Measurements from ENCODE around the gene C2orf81.
"Not testable (repeated sequence)": the region's sequence is repeated elsewhere in the genome, so short reads cannot be mapped to it uniquely, and the experiment has no call there.

Gene C2orf81

GRCh38 chr2:74423231-74424095 lies 2.0 kb upstream of the C2orf81 start:
- no peak for DNase-seq (ENCODE audit: low spot score)

GRCh38 chr2:74420443-74421103 lies 846 bp downstream of the C2orf81 start:
- not testable (repeated sequence) for DNase-seq (ENCODE audit: low spot score)

DNA sequence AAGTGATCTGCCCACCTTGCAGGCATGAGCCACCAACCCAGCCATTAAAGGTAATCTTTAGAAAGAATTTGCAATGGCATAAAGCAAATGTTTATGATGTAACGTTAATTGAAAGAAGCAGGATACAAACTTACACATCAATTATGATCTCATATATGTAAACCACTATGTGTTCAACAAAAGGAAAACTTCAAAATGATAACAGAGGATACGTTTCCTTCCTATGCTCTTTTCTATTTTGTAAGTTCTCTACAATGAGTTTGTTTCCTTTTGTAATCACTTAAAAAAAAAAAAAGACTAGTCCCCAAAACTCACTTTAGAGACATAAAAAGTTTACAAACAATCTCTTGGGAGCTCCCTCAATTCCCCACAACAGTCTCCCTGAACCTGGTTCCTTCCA lies 1.4 kb downstream of the C2orf81 start:
- no peak for DNase-seq (ENCODE audit: low spot score)

GRCh38 chr2:74419345-74419744 lies 2.1 kb downstream of the C2orf81 start:
- no peak for DNase-seq (ENCODE audit: low spot score)

GRCh38 chr2:74418312-74418711 lies 3.1 kb downstream of the C2orf81 start:
- DNase-seq (ENCODE audit: low spot score), result no peak

DNA sequence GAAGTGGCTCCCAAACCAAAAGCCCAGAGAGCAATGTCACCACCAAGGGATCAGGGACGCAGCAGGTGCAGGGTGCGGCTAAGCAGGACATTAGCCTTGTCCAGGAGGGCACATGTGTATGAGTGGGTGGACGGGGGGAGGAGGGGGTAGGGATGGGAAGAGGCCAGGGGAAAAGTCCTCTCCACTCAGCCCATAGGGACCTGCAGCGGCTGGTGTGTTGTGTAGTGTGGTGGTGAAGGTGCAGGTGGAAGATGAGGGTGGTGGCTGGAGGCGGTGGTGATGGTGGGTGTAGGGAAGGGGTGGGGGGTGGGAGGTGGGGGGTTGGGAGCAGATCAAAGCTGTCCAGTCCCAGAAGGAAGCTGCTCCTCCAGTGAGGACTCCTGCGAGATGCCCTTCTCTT lies 3.7 kb downstream of the C2orf81 start:
- no peak for DNase-seq (ENCODE audit: low spot score)

DNA sequence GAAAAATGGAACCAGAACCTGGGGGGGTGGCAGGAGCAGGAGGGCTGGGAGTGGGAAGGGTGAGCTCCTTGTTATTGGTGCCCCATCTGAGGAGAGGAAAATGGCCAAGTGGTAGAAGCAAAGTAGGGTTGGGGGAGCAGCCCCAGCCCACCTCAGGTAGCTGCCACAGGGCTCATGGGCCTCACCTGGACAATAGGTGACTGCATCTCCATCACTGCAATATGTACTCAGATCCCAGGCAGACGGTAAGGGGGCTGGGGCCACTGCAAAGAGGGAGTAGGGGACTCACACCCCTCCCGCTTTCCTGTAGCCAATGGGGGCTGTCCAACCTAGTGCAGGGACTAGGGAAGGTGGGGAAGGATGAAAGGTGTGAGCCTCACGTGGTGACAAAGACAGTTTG lies 4.2 kb downstream of the C2orf81 start:
- DNase-seq (ENCODE audit: low spot score), result no peak

GRCh38 chr2:74416778-74417177 lies 4.6 kb downstream of the C2orf81 start:
- DNase-seq (ENCODE audit: low spot score), result no peak

- no peak for DNase-seq (ENCODE audit: low spot score)
These were observed 5.5 kb downstream of the C2orf81 start for GRCh38 chr2:74415762-74416395.

GRCh38 chr2:74414881-74415761 lies 6.3 kb downstream of the C2orf81 start:
- DNase-seq (ENCODE audit: low spot score), result peak; percentile 59

GRCh38 chr2:74414441-74414840 lies 7.0 kb downstream of the C2orf81 start:
- DNase-seq (ENCODE audit: low spot score), result no peak

GRCh38 chr2:74413001-74413698 lies 8.3 kb downstream of the C2orf81 start:
- no peak for DNase-seq (ENCODE audit: low spot score)

DNA sequence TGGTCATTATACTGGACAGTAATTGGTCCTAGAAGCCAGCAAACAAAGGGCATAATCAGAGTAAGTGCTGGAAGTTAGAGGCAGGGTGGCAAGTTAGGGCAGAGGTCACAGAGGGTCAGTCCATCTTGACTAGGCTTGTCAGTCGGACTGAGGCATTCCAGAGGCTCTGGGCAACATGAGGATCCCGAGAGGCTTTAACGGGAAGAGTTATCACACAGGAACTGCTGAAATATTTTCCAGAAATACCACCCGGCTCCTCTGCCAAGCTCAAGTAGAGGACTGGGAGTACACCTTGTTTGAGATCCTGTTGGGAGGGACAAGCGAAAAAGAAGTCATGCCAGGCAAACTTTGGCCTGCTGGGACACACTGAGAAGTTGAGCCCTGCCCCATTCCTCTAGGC lies 13.7 kb downstream of the C2orf81 start:
- DNase-seq (ENCODE audit: low spot score), result no peak

DNA sequence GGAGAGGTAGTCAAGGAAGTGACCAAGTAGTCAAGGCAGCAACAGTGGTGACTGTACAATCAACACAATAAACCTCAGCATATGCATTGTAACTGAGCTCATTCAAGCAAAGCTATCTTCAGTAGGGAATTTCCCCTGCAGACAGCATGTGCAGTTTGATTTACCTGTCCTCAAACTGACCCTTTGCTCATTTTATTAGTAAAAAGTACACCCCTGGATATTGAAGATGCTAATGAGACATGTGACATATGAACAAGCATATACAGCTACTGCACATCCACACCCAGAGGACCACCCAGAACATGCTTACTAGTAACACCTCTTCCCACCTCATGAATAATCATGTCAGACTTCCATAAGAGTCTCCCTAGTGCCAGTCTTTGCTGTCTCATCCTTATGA lies 15.4 kb downstream of the C2orf81 start:
- DNase-seq (ENCODE audit: low spot score), result no peak

DNA sequence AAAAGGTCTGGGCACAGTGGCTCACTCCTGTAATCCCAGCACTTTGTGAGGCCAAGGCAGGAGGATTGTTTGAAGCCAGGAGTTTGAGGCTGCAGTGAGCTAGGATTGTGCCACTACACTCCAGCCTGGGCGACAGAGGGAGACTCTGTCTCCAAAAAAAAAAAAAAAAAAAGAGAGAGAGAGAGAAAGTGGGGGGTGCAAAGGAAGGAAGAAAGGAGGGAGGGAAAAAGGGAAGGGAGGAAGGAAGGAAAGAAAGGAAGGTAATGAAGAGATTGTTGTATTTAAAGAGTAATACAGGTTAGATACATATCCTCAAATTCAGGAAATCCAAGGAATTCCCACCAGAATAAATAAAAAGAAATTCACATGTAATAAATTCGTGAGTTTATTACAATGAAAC lies 19.5 kb downstream of the C2orf81 start:
- no peak for DNase-seq (ENCODE audit: low spot score)

GRCh38 chr2:74399785-74400184 lies 21.6 kb downstream of the C2orf81 start:
- peak; percentile 52 for DNase-seq (ENCODE audit: low spot score)

DNA sequence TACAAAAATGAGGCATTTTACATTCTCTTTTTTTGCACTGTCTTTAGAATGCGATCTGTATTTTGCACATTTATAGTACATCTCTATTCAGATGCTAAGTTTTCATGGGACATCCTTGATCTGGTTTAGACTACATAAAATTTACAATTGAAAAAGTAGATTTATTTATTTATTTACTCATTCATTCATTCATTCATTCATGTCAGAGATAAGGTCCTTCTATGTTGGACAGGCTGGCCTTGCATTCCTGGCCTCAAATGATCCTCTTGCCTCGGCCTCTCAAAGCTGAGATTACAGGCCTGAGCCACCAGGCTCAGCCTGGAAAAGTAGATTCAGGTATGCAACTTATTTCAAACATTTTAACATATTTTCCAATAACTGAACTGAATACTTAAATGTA lies 25.3 kb downstream of the C2orf81 start:
- DNase-seq (ENCODE audit: low spot score), result no peak

- DNase-seq (ENCODE audit: low spot score), result no peak
These were observed 27.9 kb downstream of the C2orf81 start for GRCh38 chr2:74393525-74393924.

DNA sequence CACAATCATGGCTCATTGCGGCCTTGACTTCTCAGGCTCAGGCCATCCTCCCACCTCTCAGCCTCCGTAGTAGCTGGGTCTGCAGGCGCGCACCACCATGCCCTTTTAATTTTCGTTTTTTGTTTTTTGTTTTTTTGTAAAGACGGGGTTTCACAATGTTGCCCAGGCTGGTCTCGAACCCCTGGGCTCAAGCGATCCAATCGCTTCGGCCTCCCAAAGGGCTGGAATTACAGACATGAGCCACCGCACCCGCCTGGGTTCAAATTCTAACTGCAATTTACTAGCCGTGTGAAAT lies 29.0 kb downstream of the C2orf81 start:
- DNase-seq (ENCODE audit: low spot score), result no peak

DNA sequence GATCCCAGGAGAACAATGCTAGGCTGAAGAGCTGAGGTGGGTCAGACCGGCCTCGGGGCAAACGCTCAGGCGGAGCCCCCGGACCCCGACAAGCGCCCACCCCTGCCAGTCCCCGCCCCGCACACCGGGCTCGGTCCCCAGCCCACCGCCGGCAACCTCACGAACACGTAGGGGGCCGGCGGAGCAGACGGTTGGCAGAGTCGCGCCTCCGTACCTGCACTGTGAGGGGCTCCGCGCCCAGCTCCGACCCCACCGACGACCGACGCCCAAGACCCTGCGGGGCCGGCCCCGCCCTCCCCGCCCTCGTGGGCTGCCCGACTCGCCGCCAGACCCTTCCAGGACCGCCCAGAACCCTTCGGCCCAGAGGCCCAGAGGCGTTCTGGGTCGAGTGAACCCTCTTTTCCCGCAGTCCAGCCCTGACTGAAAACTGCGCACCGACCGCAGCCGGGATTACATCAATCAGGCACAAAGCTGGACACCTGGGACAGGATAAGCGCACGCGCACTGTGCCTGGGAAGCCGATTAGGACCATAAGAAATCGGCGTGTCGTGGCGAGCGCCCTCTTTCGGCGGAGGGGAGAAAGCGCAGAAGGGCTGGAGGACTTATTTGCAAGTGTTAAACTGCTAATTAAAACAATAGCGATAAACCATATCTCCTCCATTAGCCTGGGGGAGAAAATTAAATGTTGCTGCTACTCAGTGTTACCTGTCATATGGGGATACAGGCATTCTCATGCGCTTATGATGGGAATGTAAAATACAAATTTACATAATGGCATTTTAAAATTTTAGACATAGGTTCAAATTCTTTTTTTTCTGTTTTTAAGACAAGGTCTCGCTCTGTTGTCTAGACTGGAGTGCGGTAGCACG lies 29.6 kb downstream of the C2orf81 start:
- DNase-seq (ENCODE audit: low spot score), result peak; percentile 95

DNA sequence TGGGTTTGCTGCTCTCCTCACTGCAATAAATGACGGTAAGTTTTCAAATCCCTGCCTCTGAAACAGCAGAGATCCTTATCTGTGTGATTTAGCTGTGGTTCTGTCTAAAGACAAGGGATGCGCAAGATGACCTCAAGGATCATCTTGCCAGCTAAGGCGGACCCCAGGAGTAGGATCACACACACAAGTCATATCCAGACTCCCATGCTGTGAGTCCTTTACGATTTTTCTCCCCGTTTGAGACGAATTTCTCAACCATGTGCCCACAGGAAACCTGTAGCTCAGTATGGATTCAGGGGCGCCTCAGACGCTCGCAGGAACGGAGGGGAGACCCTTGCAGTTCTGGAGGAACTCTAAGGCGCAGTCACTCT lies 30.2 kb downstream of the C2orf81 start:
- DNase-seq (ENCODE audit: low spot score), result no peak

Data from germinal center (tissue), 1 donor.